Right atrium auricular region (tissue), 2 donors: ENCODE measurements around the gene C14orf180. TPM values are rescaled to one million over a fixed set of nuclear protein-coding genes. Genes with fewer than 3 reads are reported as not detected.

Experiments
- DNase-seq: peaks from one replicate; pipeline ENCODE4 v3.0.0-alpha.2; 2019; ENCODE audit warnings: low spot score
- H3K27ac ChIP-seq, 2 donors: fragments of 200-600 bp; sonication (generic); 1 replicate in 1 of 2; 2 replicates in 1 of 2; pipeline ENCODE4 v1.5.1; 2016 to 2019
- H3K27me3 ChIP-seq, 2 donors: fragments of 200-600 bp; sonication (generic); one replicate each; pipeline versions ENCODE4 v1.5.1 to v1.6.0; 2017 to 2019
- H3K36me3 ChIP-seq: fragments of 200-600 bp; sonication (generic); one replicate; pipeline ENCODE4 v1.5.1; 2016
- H3K4me1 ChIP-seq, 2 donors: fragments of 200-600 bp; sonication (generic); one replicate each; pipeline versions ENCODE4 v1.5.1 to v1.6.0; 2017 to 2019
- H3K4me3 ChIP-seq, 2 donors: fragments of 200-600 bp; sonication (generic); 1 replicate in 1 of 2; 2 replicates in 1 of 2; pipeline ENCODE4 v1.5.1; 2017 to 2019; ENCODE audit warnings: mild to moderate bottlenecking in 1 of 2, moderate library complexity in 1 of 2
- H3K9me3 ChIP-seq, 2 donors: fragments of 200-600 bp; sonication (generic); one replicate each; pipeline ENCODE4 v1.5.1; 2019
- total RNA-seq, 2 donors: library from RNA; depleted of rRNA; stranded (reverse); fragments of >200 nt; gene quantifications; one replicate each; pipeline ENCODE4 v1.1.0, GENCODE V29; 2016
- TF ChIP-seq, protein P1 (sequence below), 2 donors: fragments of 200-600 bp; sonication (generic); IDR thresholded peaks; one replicate each; pipeline ENCODE4 v1.5.1; 2019; ENCODE audit warnings: antibody characterized with exemption in 2 of 2

The C14orf180 gene
- total RNA-seq, result 100 to 1,000 TPM in 1 of 2 donors, 10 to 100 TPM in 1; 59.5 to 135 TPM

GRCh38 chr14:104579507-104579906 is at the start of gene C14orf180:
Gene C14orf180 (plus strand): TSS chr14:104579764. CDS start chr14:104586431, 6,667 bp downstream.
- H3K9me3 ChIP-seq, result no peaks in the 10 kb centered on the region
- peak within 1 kb of the TSS; percentile 89 to 97 for H3K27ac ChIP-seq
- no peak for DNase-seq
- no peaks in the 10 kb centered on the region for H3K36me3 ChIP-seq
- peaks cover 0 to 69% of the 10 kb centered on the region in 2 donors for H3K4me1 ChIP-seq
- TF ChIP-seq, protein P1, sequence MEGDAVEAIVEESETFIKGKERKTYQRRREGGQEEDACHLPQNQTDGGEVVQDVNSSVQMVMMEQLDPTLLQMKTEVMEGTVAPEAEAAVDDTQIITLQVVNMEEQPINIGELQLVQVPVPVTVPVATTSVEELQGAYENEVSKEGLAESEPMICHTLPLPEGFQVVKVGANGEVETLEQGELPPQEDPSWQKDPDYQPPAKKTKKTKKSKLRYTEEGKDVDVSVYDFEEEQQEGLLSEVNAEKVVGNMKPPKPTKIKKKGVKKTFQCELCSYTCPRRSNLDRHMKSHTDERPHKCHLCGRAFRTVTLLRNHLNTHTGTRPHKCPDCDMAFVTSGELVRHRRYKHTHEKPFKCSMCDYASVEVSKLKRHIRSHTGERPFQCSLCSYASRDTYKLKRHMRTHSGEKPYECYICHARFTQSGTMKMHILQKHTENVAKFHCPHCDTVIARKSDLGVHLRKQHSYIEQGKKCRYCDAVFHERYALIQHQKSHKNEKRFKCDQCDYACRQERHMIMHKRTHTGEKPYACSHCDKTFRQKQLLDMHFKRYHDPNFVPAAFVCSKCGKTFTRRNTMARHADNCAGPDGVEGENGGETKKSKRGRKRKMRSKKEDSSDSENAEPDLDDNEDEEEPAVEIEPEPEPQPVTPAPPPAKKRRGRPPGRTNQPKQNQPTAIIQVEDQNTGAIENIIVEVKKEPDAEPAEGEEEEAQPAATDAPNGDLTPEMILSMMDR (IDR thresholded peaks at IDR 0.05), result no peak
- H3K4me3 ChIP-seq, result peak within 1 kb of the TSS; percentile 43 to 54
- H3K27me3 ChIP-seq, result no peaks in the 10 kb centered on the region

GRCh38 chr14:104530646-104531045 is 48.9 kb upstream of the C14orf180 start:
- TF ChIP-seq, protein P1 (IDR thresholded peaks at IDR 0.05), result no peak
- Histone ChIP-seq H3K4me1 (no peaks in the 10 kb centered on the region), H3K9me3 (peaks cover 0 to 6% of the 10 kb centered on the region in 2 donors), H3K36me3 (no peaks in the 10 kb centered on the region), H3K27ac (no peak overlapping the region), H3K27me3 (no peaks in the 10 kb centered on the region), H3K4me3 (no peak overlapping the region)
- no peak for DNase-seq

DNA sequence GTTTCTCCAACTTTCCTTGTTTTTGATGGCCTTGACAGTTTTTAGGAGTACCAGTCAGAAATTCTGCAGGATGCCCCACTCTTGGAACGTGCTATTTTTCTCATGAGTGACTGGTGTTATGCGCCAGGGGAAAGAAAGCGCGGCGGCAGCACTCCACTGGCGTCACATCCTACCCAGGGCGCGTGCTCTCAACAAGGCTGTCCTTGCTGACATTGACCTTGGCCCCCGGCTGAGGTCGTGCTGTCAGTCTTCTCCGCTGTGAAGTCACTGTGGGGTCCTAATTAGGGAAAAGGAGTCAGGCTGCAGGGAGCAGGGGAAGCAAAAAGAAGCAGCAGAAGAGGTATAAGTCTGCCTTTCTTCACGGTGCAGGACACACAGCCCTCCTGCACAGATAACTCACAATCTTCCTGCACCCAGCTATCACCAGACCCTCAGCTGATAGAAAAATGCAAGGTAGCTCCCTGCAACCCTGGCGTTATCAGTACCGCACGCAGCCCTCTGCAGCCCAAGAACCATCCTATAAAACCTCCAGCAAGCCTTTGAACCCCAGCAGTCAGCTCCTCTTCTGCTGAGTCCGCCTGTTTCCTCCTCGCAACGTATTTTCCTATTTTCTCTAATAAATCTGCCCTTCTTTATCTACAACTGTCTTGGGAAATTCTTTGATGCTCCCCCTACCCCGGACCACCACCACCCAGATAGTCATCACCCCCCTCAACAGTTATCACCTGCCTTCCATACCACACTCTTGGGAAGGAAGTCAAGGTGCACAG is 48.0 kb upstream of the C14orf180 start:
- Histone ChIP-seq H3K4me1 (no peaks in the 10 kb centered on the region), H3K4me3 (no peak overlapping the region), H3K27me3 (no peaks in the 10 kb centered on the region), H3K36me3 (no peaks in the 10 kb centered on the region), H3K9me3 (peaks cover 0 to 6% of the 10 kb centered on the region in 2 donors), H3K27ac (no peak overlapping the region)
- DNase-seq, result no peak
- TF ChIP-seq, protein P1 (IDR thresholded peaks at IDR 0.05), result no peak

DNA sequence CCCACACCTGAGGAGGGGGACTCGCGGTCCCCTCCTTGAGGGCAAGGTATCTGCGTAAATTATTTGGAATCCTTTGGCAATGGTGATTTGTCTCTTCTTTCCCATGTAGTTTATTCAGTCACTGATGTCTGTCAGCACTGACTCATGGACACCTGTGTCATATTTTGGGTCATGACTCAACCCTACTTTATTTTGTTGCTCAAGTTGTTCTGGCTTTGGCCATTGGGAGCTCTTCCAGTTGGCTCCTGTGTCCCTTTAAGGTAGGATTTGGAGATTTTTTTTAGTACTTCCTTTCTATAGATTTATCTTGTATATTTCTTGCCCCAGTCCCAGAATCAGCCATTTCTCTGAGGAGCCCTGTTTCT is 47.4 kb upstream of the C14orf180 start:
- Histone ChIP-seq H3K36me3 (no peaks in the 10 kb centered on the region), H3K27ac (no peak overlapping the region), H3K4me1 (no peaks in the 10 kb centered on the region), H3K4me3 (no peak overlapping the region), H3K27me3 (no peaks in the 10 kb centered on the region), H3K9me3 (peaks cover 0 to 6% of the 10 kb centered on the region in 2 donors)
- TF ChIP-seq, protein P1 (IDR thresholded peaks at IDR 0.05), result no peak
- no peak for DNase-seq

GRCh38 chr14:104534036-104534435 is 45.5 kb upstream of the C14orf180 start:
- no peaks in the 10 kb centered on the region for H3K27me3 ChIP-seq

More at GRCh38 chr14:104534036-104534435, 45.5 kb upstream of the C14orf180 start:
- H3K36me3 ChIP-seq, result no peaks in the 10 kb centered on the region
- no peaks in the 10 kb centered on the region for H3K9me3 ChIP-seq
- TF ChIP-seq, protein P1 (IDR thresholded peaks at IDR 0.05), result no peak
- DNase-seq, result no peak
- no peak overlapping the region for H3K27ac ChIP-seq
- no peaks in the 10 kb centered on the region for H3K4me1 ChIP-seq
- no peak overlapping the region for H3K4me3 ChIP-seq
